ENCODE results near the gene ZNF536. TPM values are rescaled to one million over a fixed set of nuclear protein-coding genes. Genes with fewer than 3 reads are reported as not detected.

The ZNF536 gene
- total and polyA plus RNA-seq, 2 donors (not counting 1 experiment from before 2014, with no cell fraction given) = 0.50 TPM; not detected in 1

DNA sequence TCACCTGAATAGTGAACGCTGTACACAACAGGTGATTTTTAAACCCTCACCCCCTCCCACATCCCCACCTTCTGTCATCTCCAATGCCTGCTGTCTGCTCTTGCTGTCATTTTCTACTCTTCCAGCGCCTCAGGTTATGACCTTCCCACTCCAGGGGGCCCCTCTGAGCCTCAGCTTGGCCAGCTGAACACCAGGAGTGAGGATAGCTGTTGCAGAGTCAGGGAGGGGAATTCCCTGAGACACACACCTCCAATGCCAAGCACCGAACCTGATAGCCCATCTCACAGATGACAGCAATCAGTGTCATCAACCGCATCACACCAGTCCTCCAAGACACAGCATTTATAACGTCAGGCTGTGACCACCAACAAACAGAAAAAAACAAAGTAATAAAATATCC, 193.5 kb downstream of the ZNF536 start:
- Histone ChIP-seq H3K4me1 (ENCODE audit: control insufficient read depth, extremely low read depth, insufficient read depth, low read length) (no peaks in the 10 kb centered on the region), H3K36me3 (ENCODE audit: control insufficient read depth, insufficient read depth, low read length) (no peaks in the 10 kb centered on the region), H3K9ac (ENCODE audit: insufficient read depth, low read length) (no peak overlapping the region), H2AFZ (ENCODE audit: low read length) (no peak overlapping the region), H4K20me1 (ENCODE audit: control insufficient read depth, extremely low read depth, insufficient read depth, low read length) (no peaks in the 10 kb centered on the region), H3K4me3 (replicated peaks in 1 of 4; ENCODE audit: control extremely low read depth in 1 of 4, insufficient read depth in 1 of 4, low read depth in 3 of 4, low read length in 4 of 4) (no peak overlapping the region), H3K4me2 (ENCODE audit: extremely low read depth, insufficient read depth, low read length) (no peak overlapping the region), H3K9me3 (ENCODE audit: control insufficient read depth, insufficient read depth, low read depth, low read length) (no peaks in the 10 kb centered on the region), H3K27ac (ENCODE audit: insufficient read depth, low read length) (no peak overlapping the region), H3K27me3 (ENCODE audit: control insufficient read depth, insufficient read depth, low read length) (no peaks in the 10 kb centered on the region), H3K79me2 (ENCODE audit: control insufficient read depth, insufficient read depth, low read length) (no peaks in the 10 kb centered on the region)
- DNase-seq (ENCODE audit: low read depth in 2 of 2) = no peak
- TF ChIP-seq, protein P1, sequence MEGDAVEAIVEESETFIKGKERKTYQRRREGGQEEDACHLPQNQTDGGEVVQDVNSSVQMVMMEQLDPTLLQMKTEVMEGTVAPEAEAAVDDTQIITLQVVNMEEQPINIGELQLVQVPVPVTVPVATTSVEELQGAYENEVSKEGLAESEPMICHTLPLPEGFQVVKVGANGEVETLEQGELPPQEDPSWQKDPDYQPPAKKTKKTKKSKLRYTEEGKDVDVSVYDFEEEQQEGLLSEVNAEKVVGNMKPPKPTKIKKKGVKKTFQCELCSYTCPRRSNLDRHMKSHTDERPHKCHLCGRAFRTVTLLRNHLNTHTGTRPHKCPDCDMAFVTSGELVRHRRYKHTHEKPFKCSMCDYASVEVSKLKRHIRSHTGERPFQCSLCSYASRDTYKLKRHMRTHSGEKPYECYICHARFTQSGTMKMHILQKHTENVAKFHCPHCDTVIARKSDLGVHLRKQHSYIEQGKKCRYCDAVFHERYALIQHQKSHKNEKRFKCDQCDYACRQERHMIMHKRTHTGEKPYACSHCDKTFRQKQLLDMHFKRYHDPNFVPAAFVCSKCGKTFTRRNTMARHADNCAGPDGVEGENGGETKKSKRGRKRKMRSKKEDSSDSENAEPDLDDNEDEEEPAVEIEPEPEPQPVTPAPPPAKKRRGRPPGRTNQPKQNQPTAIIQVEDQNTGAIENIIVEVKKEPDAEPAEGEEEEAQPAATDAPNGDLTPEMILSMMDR (conservative IDR thresholded peaks at IDR 0.05 in 1 of 2, IDR thresholded peaks at IDR 0.05 in 1 of 2; ENCODE audit: low read depth in 1 of 2, low read length in 2 of 2) = no peak
- no peak for TF ChIP-seq EZH2 (IDR thresholded peaks at IDR 0.05; ENCODE audit: low read length, missing control alignments)

DNA sequence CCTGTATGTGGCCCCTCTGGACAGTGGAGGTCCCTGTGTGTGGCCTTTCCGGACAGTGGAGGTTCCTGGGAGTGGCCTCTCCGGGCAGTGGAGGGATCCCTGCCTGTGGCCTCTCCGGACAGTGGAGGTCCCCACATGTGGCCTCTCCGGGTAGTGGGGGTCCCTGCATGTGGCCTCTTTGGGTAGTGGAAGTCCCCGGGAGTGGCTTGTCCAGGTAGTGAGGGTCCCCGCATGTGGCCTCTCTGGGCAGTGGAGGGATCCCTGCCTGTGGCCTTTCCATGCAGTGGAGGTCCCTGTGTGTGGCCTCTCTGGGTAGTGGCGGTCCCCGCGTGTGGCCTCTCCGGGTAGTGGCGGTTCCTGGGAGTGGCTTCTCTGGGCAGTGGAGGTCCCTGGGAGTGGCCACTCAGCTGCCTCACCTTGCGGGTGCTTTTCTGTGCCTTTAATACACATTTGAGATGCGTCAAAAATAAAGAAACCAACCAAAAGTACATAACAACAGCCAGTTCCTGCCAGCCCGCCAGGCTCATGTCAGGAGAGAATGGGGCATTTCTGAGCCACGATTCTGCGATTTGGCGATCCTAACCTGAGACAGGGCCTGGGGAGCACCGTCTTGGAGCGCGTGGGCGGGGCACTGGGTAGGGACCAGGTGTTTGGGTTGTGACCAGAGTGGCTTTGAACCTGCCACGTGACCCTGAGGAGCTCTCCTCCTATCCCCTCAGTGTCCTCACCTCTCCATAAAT, 194.7 kb downstream of the ZNF536 start:
- H3K9ac ChIP-seq (ENCODE audit: insufficient read depth, low read length) = no peak overlapping the region
- H4K20me1 ChIP-seq (ENCODE audit: control insufficient read depth, extremely low read depth, insufficient read depth, low read length) = no peaks in the 10 kb centered on the region
- H3K79me2 ChIP-seq (ENCODE audit: control insufficient read depth, insufficient read depth, low read length) = no peaks in the 10 kb centered on the region
- H3K9me3 ChIP-seq (ENCODE audit: control insufficient read depth, insufficient read depth, low read depth, low read length) = no peaks in the 10 kb centered on the region
- no peaks in the 10 kb centered on the region for H3K27me3 ChIP-seq (ENCODE audit: control insufficient read depth, insufficient read depth, low read length)
- no peak overlapping the region for H3K4me3 ChIP-seq (replicated peaks in 1 of 4; ENCODE audit: control extremely low read depth in 1 of 4, insufficient read depth in 1 of 4, low read depth in 3 of 4, low read length in 4 of 4)
- no peak for DNase-seq (ENCODE audit: low read depth in 2 of 2)
- no peaks in the 10 kb centered on the region for H3K36me3 ChIP-seq (ENCODE audit: control insufficient read depth, insufficient read depth, low read length)
- no peak overlapping the region for H2AFZ ChIP-seq (ENCODE audit: low read length)
- H3K4me1 ChIP-seq (ENCODE audit: control insufficient read depth, extremely low read depth, insufficient read depth, low read length) = no peaks in the 10 kb centered on the region
- no peak overlapping the region for H3K27ac ChIP-seq (ENCODE audit: insufficient read depth, low read length)
- TF ChIP-seq, protein P1 (conservative IDR thresholded peaks at IDR 0.05 in 1 of 2, IDR thresholded peaks at IDR 0.05 in 1 of 2; ENCODE audit: low read depth in 1 of 2, low read length in 2 of 2) = no peak
- no peak for TF ChIP-seq EZH2 (IDR thresholded peaks at IDR 0.05; ENCODE audit: low read length, missing control alignments)
- H3K4me2 ChIP-seq (ENCODE audit: extremely low read depth, insufficient read depth, low read length) = no peak overlapping the region

DNA sequence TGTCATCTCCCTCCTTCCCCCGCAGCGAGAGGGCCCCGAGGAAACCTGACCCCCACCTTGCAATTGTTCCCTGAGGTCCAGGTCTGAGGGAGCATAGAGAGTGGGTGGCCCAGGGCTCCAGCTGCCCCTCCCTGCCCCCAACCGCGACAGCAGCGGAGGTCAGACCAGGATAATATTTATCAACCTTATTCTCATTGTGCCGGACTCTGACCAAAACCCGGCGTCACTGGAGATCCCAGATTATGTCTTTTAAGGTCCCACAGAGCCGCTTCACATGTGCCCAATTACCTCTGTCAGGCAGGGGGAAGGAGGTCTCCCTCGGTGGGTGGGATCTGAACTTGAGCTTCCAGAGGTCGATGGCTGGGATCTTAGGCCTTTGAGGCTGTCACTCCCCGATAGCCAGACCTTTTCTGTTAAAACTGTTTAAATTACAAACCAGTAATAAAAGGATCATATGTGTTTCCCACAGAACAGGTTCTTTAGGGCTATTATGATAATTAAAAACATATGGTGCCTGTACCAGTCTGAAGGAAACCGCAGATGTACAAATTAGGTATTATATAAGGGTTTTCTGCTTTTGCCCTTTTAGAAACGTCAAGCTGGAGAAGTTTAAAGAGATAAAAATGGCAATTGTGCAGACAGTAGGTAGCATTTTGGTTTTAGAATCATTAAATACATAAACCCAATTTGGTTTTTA, 195.5 kb downstream of the ZNF536 start:
- no peak overlapping the region for H3K4me2 ChIP-seq (ENCODE audit: extremely low read depth, insufficient read depth, low read length)
- DNase-seq (ENCODE audit: low read depth in 2 of 2) = no peak
- H3K27ac ChIP-seq (ENCODE audit: insufficient read depth, low read length) = no peak overlapping the region
- H3K4me3 ChIP-seq (replicated peaks in 1 of 4; ENCODE audit: control extremely low read depth in 1 of 4, insufficient read depth in 1 of 4, low read depth in 3 of 4, low read length in 4 of 4) = no peak overlapping the region
- H3K36me3 ChIP-seq (ENCODE audit: control insufficient read depth, insufficient read depth, low read length) = no peaks in the 10 kb centered on the region
- no peaks in the 10 kb centered on the region for H3K27me3 ChIP-seq (ENCODE audit: control insufficient read depth, insufficient read depth, low read length)
- H2AFZ ChIP-seq (ENCODE audit: low read length) = no peak overlapping the region
- TF ChIP-seq, protein P1 (conservative IDR thresholded peaks at IDR 0.05 in 1 of 2, IDR thresholded peaks at IDR 0.05 in 1 of 2; ENCODE audit: low read depth in 1 of 2, low read length in 2 of 2) = no peak
- no peak for TF ChIP-seq EZH2 (IDR thresholded peaks at IDR 0.05; ENCODE audit: low read length, missing control alignments)
- no peaks in the 10 kb centered on the region for H3K79me2 ChIP-seq (ENCODE audit: control insufficient read depth, insufficient read depth, low read length)
- H3K9ac ChIP-seq (ENCODE audit: insufficient read depth, low read length) = no peak overlapping the region
- H3K4me1 ChIP-seq (ENCODE audit: control insufficient read depth, extremely low read depth, insufficient read depth, low read length) = no peaks in the 10 kb centered on the region
- no peaks in the 10 kb centered on the region for H3K9me3 ChIP-seq (ENCODE audit: control insufficient read depth, insufficient read depth, low read depth, low read length)
- no peaks in the 10 kb centered on the region for H4K20me1 ChIP-seq (ENCODE audit: control insufficient read depth, extremely low read depth, insufficient read depth, low read length)
